PFSK-1 (cell line): ENCODE measurements around the gene FKBP11.

Experiments used
- FOXP2 ChIP-seq: optimal IDR thresholded peaks from 2 replicates; pipeline ENCODE3; 2011; ENCODE audit warnings: borderline replicate concordance, control low read depth, inconsistent platforms; ENCODE audit not compliant: insufficient read depth; ENCODE audit errors: extremely low read length, extremely low read depth
- POLR2AphosphoS5 ChIP-seq: IDR thresholded peaks from 2 replicates; pipeline ENCODE4 v1.6.1; 2012; ENCODE audit warnings: low read depth, mild to moderate bottlenecking, control low read depth, low read length, moderate library complexity
- REST ChIP-seq, 2 experiments: IDR thresholded peaks; 2 replicates each; pipeline versions ENCODE4 v1.6.1 to v1.8.0; 2011 to 2012; ENCODE audit warnings: low read depth in 2 of 2, low read length in 2 of 2, control low read depth in 1 of 2, inconsistent platforms in 1 of 2, mild to moderate bottlenecking in 1 of 2, moderate library complexity in 1 of 2; ENCODE audit not compliant: insufficient read depth in 1 of 2
- SIN3A ChIP-seq: IDR thresholded peaks from 2 replicates; pipeline ENCODE4 v1.6.1; 2012; ENCODE audit warnings: mild to moderate bottlenecking, low read length, moderate library complexity, borderline replicate concordance; ENCODE audit not compliant: insufficient read depth
- TAF1 ChIP-seq: IDR thresholded peaks from 2 replicates; pipeline ENCODE4 v1.6.1; 2012; ENCODE audit warnings: low read length, control low read depth, borderline replicate concordance; ENCODE audit not compliant: insufficient read depth

Gene FKBP11

GRCh38 chr12:48890657-48891418, 34.5 kb downstream of the FKBP11 start:
- TF ChIP-seq TAF1 (no peak), SIN3A (no peak), POLR2AphosphoS5 (no peak)

GRCh38 chr12:48889679-48890078, 35.6 kb downstream of the FKBP11 start:
- no peak for TF ChIP-seq FOXP2
- no peak for TF ChIP-seq REST (IDR thresholded peaks at IDR 0.05; ENCODE audit: insufficient read depth in 1 of 2, low read depth in 2 of 2, low read length in 2 of 2)
- no peak for TF ChIP-seq POLR2AphosphoS5
- TF ChIP-seq SIN3A = no peak
- TF ChIP-seq TAF1 = no peak

GRCh38 chr12:48883305-48884161, 41.8 kb downstream of the FKBP11 start:
- TF ChIP-seq FOXP2 = no peak
- TF ChIP-seq REST (IDR thresholded peaks at IDR 0.05; ENCODE audit: insufficient read depth in 1 of 2, low read depth in 2 of 2, low read length in 2 of 2) = no peak
- no peak for TF ChIP-seq TAF1
- TF ChIP-seq SIN3A = no peak
- no peak for TF ChIP-seq POLR2AphosphoS5

GRCh38 chr12:48882972-48883304, 42.4 kb downstream of the FKBP11 start:
- TF ChIP-seq SIN3A = no peak
- no peak for TF ChIP-seq TAF1
- no peak for TF ChIP-seq POLR2AphosphoS5
- no peak for TF ChIP-seq FOXP2
- TF ChIP-seq REST (IDR thresholded peaks at IDR 0.05; ENCODE audit: insufficient read depth in 1 of 2, low read depth in 2 of 2, low read length in 2 of 2) = no peak

- TF ChIP-seq SIN3A = no peak
- TF ChIP-seq FOXP2 = no peak
- no peak for TF ChIP-seq POLR2AphosphoS5
- no peak for TF ChIP-seq TAF1
- no peak for TF ChIP-seq REST (IDR thresholded peaks at IDR 0.05; ENCODE audit: insufficient read depth in 1 of 2, low read depth in 2 of 2, low read length in 2 of 2)
Measured at GRCh38 chr12:48882315-48882687, 43.0 kb downstream of the FKBP11 start.
